GM21825 (cell line): Measurements from ENCODE around the gene APOBEC3G.
"Not testable (repeated sequence)": the region's sequence is repeated elsewhere in the genome, so short reads cannot be mapped to it uniquely, and the experiment has no call there.

ENCODE experiments used
- ATAC-seq: cut with Tn5 transposase; IDR thresholded peaks from one replicate; pipeline ENCODE4 v1.9.1; 2021; ENCODE audit warnings: mild to moderate bottlenecking, moderate library complexity; ENCODE audit not compliant: unreplicated experiment

Gene APOBEC3G

GRCh38 chr22:39066442-39067276 is 10.4 kb upstream of the APOBEC3G start:
- not testable (repeated sequence) for ATAC-seq

- ATAC-seq = no peak
Observed at GRCh38 chr22:39068033-39068785, 8.9 kb upstream of the APOBEC3G start.

GRCh38 chr22:39070186-39070585 is 6.9 kb upstream of the APOBEC3G start:
- no peak for ATAC-seq

- not testable (repeated sequence) for ATAC-seq
Observed at GRCh38 chr22:39072581-39072981, 4.5 kb upstream of the APOBEC3G start.

- no peak for ATAC-seq
Observed at GRCh38 chr22:39073981-39074380, 3.1 kb upstream of the APOBEC3G start.

GRCh38 chr22:39076155-39077025 is 685 bp upstream of the APOBEC3G start:
- not testable (repeated sequence) for ATAC-seq

GRCh38 chr22:39077912-39078311 is 837 bp downstream of the APOBEC3G start:
- ATAC-seq = not testable (repeated sequence)

GRCh38 chr22:39078329-39078728 is 1.3 kb downstream of the APOBEC3G start:
- ATAC-seq = no peak

GRCh38 chr22:39079054-39079637 is 2.1 kb downstream of the APOBEC3G start:
- not testable (repeated sequence) for ATAC-seq

GRCh38 chr22:39080052-39080762 is 3.1 kb downstream of the APOBEC3G start:
- ATAC-seq = no peak

- no peak for ATAC-seq
Observed at GRCh38 chr22:39081016-39081415, 3.9 kb downstream of the APOBEC3G start.

- no peak for ATAC-seq
Observed at GRCh38 chr22:39081598-39081997, 4.5 kb downstream of the APOBEC3G start.

- no peak for ATAC-seq
Observed at GRCh38 chr22:39083212-39084165, 6.4 kb downstream of the APOBEC3G start.

- no peak for ATAC-seq
Observed at GRCh38 chr22:39084666-39085065, 7.6 kb downstream of the APOBEC3G start.

GRCh38 chr22:39087098-39087497 is 10.0 kb downstream of the APOBEC3G start:
- no peak for ATAC-seq

GRCh38 chr22:39087881-39088684 is 11.0 kb downstream of the APOBEC3G start:
- no peak for ATAC-seq

- no peak for ATAC-seq
Observed at GRCh38 chr22:39088685-39089032, 11.6 kb downstream of the APOBEC3G start.

GRCh38 chr22:39089928-39090327 is 12.9 kb downstream of the APOBEC3G start:
- ATAC-seq = no peak
